Thymus (tissue), 11 donors: ENCODE measurements around the gene RBFOX1. TPM values are rescaled to one million over a fixed set of nuclear protein-coding genes. Genes with fewer than 3 reads are reported as not detected.

Experiments used
- DNase-seq, 9 donors: peaks; one replicate each; pipeline ENCODE4 v3.0.0-alpha.2; 2013; ENCODE audit warnings: low spot score in 9 of 9, low read depth in 6 of 9, missing footprints in 1 of 9
- H3K27ac ChIP-seq, 2 donors: one replicate each; pipeline ENCODE4 v1.5.1; 2013; ENCODE audit warnings: control low read depth in 1 of 2, low read depth in 1 of 2, low read length in 1 of 2, mild to moderate bottlenecking in 1 of 2, moderate library complexity in 1 of 2
- H3K27me3 ChIP-seq, 2 donors: one replicate each; pipeline ENCODE4 v1.5.1; 2013; ENCODE audit warnings: low read length in 1 of 2; ENCODE audit not compliant: control insufficient read depth in 2 of 2, insufficient read depth in 1 of 2
- H3K36me3 ChIP-seq, 2 donors: one replicate each; pipeline ENCODE4 v1.5.1; 2013; ENCODE audit warnings: low read length in 1 of 2, mild to moderate bottlenecking in 1 of 2, moderate library complexity in 1 of 2; ENCODE audit not compliant: control insufficient read depth in 2 of 2, insufficient read depth in 2 of 2
- H3K4me1 ChIP-seq, 2 donors: one replicate each; pipeline ENCODE4 v1.5.1; 2013; ENCODE audit warnings: low read length in 2 of 2; ENCODE audit not compliant: control insufficient read depth in 2 of 2, insufficient read depth in 2 of 2
- H3K4me3 ChIP-seq, 2 donors: one replicate each; pipeline ENCODE4 v1.5.1; 2013; ENCODE audit warnings: low read length in 2 of 2, control low read depth in 1 of 2, mild to moderate bottlenecking in 1 of 2
- H3K9me3 ChIP-seq, 2 donors: one replicate each; pipeline ENCODE4 v1.5.1; 2013; ENCODE audit warnings: low read length in 1 of 2, mild to moderate bottlenecking in 1 of 2; ENCODE audit not compliant: control insufficient read depth in 2 of 2, insufficient read depth in 1 of 2
- WGBS: extraction: QIAGEN DNeasy Blood & Tissue Kit; methylation state at CpG from one replicate; pipeline ENCODE4 v1.1.7; 2013; 5-methylcytosine and 5-hydroxymethylcytosine counted together
- polyA plus RNA-seq: library from polyadenylated mRNA; stranded (reverse); fragments of 200-250 nt; gene quantifications from one replicate; pipeline ENCODE4 v1.2.3, GENCODE V29; 2013
- total RNA-seq: library from RNA; stranded (reverse); fragments of 120-200 nt; gene quantifications from one replicate; pipeline ENCODE4 v1.2.4, GENCODE V29; 2013
- donor health status: healthy.

Gene RBFOX1
- total and polyA plus RNA-seq, 2 donors = 0.23 to 0.52 TPM

DNA sequence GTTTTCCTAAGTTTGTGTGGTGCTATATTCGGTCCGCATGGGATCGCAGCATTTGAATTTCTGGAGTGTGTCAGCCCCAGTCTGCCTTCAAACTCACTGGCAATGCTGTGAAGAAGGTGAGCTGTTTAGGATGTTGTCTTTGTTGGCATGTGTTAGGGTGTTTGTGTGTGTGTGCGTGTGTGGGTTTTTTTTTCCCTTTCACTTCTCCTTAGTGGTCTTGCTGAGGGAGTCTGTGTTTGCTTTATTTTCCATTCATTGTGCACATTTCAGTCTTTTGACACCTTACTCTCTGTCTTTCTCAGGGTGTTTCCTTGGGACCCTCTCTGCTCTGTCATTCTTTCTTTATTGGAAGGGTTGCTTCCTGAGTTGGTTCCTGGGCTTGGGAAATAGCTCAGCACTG is 27.7 kb upstream of the RBFOX1 start:
- Histone ChIP-seq H3K36me3 (no peaks in the 10 kb centered on the region), H3K9me3 (no peaks in the 10 kb centered on the region), H3K4me1 (no peaks in the 10 kb centered on the region), H3K27ac (no peak overlapping the region), H3K27me3 (peaks cover 15 to 32% of the 10 kb centered on the region in 2 donors), H3K4me3 (no peak overlapping the region)
- 22% methylated on average over 4 of the region's 4 CpGs for WGBS
- no peak for DNase-seq

DNA sequence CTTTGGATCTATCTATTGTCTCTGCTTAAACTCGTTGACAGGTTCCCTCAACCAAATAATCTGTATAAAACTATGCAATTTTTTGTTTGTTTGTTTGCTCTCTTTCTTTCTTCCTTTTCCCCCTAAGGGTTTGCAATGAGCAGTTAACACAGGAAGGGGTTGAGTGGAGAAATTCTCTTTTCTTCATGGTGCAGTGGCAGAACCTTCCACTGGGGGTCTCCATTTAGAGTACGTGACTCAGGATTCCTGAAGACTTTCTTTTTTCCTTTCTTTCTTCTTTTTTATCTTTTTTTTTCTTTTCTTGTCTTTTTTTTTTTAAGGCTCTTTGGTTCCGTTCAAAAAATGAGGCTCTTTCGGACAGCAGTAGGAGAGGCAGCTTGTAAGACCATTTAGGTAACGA is 19.5 kb upstream of the RBFOX1 start:
- Histone ChIP-seq H3K36me3 (no peaks in the 10 kb centered on the region), H3K27ac (no peak overlapping the region), H3K27me3 (peaks cover 0 to 2% of the 10 kb centered on the region in 2 donors), H3K4me3 (no peak overlapping the region), H3K9me3 (no peaks in the 10 kb centered on the region), H3K4me1 (no peaks in the 10 kb centered on the region)
- no peak for DNase-seq
- 45% methylated on average over 5 of the region's 5 CpGs for WGBS

DNA sequence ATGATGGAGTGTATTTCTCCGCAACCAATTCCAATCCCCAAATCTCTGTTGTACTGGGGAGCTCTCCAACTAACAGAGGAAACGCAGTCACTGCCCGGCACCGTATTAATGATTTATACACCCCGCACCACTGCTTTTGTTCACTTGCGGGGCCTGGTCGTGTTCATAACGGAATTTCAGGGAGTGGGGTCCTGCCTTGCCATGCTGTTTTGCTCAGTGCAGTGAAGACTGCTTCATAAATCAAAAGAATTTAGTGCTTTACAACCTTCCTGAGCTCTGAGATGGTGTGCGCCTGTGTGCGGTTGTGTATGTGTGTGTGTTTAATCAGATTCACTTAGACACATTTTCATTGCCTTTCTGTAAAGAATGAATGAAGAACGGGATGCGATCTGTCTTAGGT is 18.5 kb upstream of the RBFOX1 start:
- Histone ChIP-seq H3K27me3 (peaks cover 0 to 2% of the 10 kb centered on the region in 2 donors), H3K36me3 (no peaks in the 10 kb centered on the region), H3K27ac (no peak overlapping the region), H3K4me1 (no peaks in the 10 kb centered on the region), H3K9me3 (no peaks in the 10 kb centered on the region), H3K4me3 (no peak overlapping the region)
- WGBS = 32% methylated on average over 12 of the region's 12 CpGs
- DNase-seq = no peak

DNA sequence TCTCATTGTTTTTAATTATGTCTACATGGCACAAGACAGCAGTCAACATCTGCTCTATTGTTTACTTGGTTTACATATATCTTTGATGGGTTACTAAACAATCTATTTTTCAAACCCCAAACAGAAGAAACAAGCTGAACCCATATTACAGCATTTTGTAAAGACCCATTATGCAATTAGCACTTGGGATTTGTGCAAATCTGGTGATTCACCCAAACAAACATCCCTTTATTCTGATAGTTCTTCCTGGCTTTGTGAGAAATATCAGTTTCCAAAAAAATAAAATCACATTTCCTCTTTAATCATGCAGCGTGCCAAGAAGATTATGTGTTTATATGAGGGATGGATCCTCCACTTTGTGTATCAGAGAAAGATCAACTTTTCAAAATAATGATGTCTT is 16.8 kb upstream of the RBFOX1 start:
- 90% methylated on average over 1 of the region's 1 CpG for WGBS
- DNase-seq = no peak
- H3K27ac ChIP-seq = no peak overlapping the region
- H3K27me3 ChIP-seq = peaks cover 0 to 2% of the 10 kb centered on the region in 2 donors
- H3K9me3 ChIP-seq = no peaks in the 10 kb centered on the region
- no peaks in the 10 kb centered on the region for H3K4me1 ChIP-seq
- no peak overlapping the region for H3K4me3 ChIP-seq
- no peaks in the 10 kb centered on the region for H3K36me3 ChIP-seq

DNA sequence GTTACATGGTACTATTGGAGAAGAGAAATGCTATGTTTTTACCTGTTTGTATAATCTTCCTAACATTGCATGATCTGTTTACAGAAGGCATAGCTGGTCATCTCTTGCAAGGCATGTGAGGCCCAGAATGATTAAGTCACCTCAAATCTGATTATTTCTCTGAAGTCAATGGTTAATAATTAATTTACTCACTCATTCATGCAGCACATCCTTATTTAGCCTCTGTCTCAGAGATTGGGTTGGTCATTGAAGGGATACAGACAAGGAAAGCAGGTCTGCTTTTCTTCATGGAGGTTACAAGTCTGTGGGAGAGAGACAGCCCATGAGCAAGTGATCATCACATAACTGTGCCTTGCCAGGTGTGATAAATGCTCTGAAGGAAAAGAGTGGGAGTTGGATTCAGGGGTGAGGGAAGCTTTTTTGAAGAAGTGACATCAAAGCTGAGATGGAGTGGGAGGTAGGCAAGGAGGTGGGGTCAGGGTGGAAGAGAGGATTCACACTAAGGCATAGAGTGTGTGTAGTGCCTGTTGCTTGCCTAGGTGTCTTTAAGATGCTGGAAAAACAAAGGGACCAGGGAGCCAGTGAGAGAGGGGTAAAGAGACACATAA is 16.3 kb upstream of the RBFOX1 start:
- no peaks in the 10 kb centered on the region for H3K4me1 ChIP-seq
- H3K36me3 ChIP-seq = no peaks in the 10 kb centered on the region
- no peak for DNase-seq
- H3K9me3 ChIP-seq = no peaks in the 10 kb centered on the region
- no peak overlapping the region for H3K27ac ChIP-seq
- peaks cover 0 to 2% of the 10 kb centered on the region in 2 donors for H3K27me3 ChIP-seq
- no peak overlapping the region for H3K4me3 ChIP-seq

DNA sequence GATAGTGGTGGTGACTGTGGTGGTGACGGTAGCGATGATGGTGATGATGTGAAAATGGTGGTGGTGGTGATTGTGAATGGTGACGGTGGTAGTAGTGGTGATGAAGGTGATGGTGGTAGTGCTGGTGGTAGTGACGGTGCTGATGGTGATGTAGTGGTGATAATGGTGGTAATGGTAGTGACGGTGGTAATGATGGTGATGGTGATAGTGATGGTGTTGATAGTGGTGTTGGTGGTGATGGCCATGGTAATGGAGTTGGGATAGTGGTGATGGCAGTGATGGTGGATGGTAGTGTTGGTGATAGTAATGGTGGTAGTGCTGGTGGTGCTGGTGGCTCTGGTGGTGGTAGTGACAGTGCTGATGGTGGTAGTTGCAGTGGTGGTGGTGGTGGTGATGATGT is 14.7 kb upstream of the RBFOX1 start:
- H3K4me3 ChIP-seq = no peak overlapping the region
- no peaks in the 10 kb centered on the region for H3K36me3 ChIP-seq
- no peaks in the 10 kb centered on the region for H3K4me1 ChIP-seq
- no peak for DNase-seq
- no peaks in the 10 kb centered on the region for H3K9me3 ChIP-seq
- peaks cover 0 to 2% of the 10 kb centered on the region in 2 donors for H3K27me3 ChIP-seq
- WGBS = 96% methylated on average over 5 of the region's 5 CpGs
- no peak overlapping the region for H3K27ac ChIP-seq

DNA sequence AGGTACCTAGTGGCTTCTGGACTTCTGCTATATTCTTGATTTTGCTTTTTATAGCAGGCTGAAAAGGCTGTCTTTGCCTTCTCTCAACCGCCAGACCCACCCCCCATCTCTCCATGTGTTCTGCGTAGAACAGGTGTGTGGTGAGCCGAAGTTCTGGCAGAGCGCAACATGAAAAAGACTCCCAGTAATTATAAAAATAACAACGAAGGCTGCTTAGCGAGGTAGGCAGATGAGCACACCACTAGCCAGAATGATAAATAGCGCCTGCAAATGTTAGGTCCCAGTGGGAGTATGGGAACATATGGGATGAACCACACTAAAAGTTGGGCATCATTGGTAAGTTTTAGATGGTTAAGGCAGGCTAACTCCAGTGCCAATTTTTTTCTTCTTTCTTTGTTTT is 14.0 kb upstream of the RBFOX1 start:
- Histone ChIP-seq H3K9me3 (no peaks in the 10 kb centered on the region), H3K4me1 (no peaks in the 10 kb centered on the region), H3K27ac (no peak overlapping the region), H3K4me3 (no peak overlapping the region), H3K27me3 (peaks cover 0 to 2% of the 10 kb centered on the region in 2 donors), H3K36me3 (no peaks in the 10 kb centered on the region)
- no peak for DNase-seq
- 94% methylated on average over 7 of the region's 7 CpGs for WGBS

DNA sequence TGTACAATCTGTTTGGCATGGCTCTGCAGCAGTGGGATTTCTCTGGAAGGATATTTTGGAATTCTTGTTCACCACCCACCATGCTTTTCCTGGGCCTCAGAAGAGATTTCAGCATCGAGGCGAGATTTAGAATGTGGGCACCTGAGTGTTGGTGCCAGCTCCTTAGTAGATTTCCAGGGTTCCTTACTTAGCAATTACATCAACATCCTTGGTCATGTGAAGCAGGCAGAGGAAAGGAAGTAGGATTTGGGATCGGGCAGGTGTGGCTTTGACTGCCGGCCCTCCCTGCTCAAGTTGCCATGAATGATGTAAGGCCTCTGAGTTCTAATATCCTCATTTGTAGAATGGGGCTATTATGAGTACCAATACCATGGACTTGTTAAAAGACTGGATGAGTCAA is 13.1 kb upstream of the RBFOX1 start:
- H3K36me3 ChIP-seq = no peaks in the 10 kb centered on the region
- H3K4me3 ChIP-seq = no peak overlapping the region
- no peak overlapping the region for H3K27ac ChIP-seq
- H3K9me3 ChIP-seq = no peaks in the 10 kb centered on the region
- H3K27me3 ChIP-seq = no peaks in the 10 kb centered on the region
- no peaks in the 10 kb centered on the region for H3K4me1 ChIP-seq
- DNase-seq = no peak
- WGBS = 93% methylated on average over 4 of the region's 4 CpGs

DNA sequence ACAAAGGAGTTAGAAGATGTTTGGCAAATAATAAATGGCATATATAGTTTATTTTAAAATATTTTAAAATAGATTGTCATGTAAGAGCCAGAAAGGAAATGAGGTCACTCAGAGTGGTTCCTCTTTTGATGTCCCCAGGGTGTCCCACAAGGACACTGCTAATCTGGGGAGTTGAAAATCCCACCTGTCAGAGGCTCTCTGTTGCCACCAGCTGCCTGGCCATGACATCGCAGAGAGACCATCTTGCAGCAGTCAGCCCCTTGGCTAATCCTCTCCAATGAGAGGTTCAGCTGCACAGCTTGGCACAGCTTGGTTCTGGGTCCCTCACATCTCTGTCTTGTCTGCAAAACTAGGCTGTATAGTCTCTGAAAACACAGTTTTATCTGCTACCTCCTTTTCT is 11.0 kb upstream of the RBFOX1 start:
- no peak overlapping the region for H3K27ac ChIP-seq
- DNase-seq = no peak
- H3K36me3 ChIP-seq = no peaks in the 10 kb centered on the region
- H3K27me3 ChIP-seq = no peaks in the 10 kb centered on the region
- no peaks in the 10 kb centered on the region for H3K9me3 ChIP-seq
- WGBS = 44% methylated on average over 1 of the region's 1 CpG
- H3K4me3 ChIP-seq = no peak overlapping the region
- H3K4me1 ChIP-seq = no peaks in the 10 kb centered on the region

DNA sequence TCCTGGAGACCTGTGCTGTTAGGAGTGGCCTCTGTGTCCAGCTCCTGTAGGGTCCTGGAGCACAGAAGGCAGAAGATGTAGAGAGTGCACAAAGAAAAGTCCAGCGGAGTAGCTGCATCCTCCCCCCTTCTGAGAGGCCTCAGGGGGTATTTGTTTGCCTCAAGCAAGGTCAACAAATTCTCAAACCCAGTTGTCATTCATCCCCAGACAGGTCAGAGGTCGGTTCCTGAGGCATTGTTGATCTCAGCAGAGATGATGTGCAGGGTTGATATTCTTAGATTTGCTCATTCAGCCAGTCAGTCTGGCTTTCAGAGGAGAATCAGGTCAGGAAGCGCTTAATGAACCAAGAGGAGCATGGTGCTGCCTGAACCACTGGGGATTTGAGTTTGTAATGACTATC is 8.3 kb upstream of the RBFOX1 start:
- Histone ChIP-seq H3K4me3 (no peak overlapping the region), H3K36me3 (no peaks in the 10 kb centered on the region), H3K27me3 (no peaks in the 10 kb centered on the region), H3K9me3 (no peaks in the 10 kb centered on the region), H3K27ac (no peak overlapping the region), H3K4me1 (no peaks in the 10 kb centered on the region)
- WGBS = 52% methylated on average over 3 of the region's 3 CpGs
- no peak for DNase-seq
